Eye (tissue), 1 donor: ENCODE results near the gene DGKD.
A peak's percentile ranks its signal among the peaks of the same experiment; 100 is the strongest.

Source experiments
- DNase-seq: peaks from one replicate; pipeline ENCODE4 v3.0.0-alpha.2; 2015

Gene DGKD

DNA sequence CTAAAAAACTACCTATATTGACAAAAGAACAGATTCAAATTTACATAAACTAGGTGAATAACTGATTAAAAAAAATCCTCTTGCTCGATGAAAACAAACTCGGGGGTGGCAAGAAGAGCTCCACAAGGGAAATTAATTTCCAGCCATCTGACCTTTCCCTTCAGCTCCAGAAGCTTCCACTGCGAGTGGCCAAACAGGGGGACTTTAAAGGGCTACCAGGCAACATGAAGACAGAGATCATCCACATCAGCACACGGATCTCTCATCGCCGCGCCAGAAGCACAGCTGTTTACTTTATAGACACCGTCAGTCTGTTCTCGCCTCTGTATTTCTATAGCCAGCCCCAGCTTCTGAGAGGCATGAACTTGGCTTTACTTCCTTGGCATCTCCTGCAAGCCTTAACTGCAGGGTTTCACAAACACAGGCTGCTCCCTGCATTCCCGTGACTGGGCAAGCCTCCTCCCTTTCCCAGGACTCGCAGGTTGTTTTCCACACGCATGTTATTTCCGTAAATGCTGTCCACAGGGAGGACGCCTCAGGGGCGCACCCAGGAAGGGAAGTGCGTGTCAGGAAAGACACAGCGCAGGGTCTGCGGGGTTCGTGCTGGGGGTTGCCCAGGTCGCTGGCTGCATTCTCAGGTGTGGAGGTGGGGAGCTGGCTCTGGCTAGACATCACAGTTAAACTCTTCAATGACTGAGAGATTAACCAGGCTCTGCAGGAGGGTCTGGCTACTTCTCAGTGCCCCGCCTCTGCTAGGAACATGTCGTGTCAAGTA is 127.3 kb downstream of the DGKD start:
- peak; percentile 46 for DNase-seq

DNA sequence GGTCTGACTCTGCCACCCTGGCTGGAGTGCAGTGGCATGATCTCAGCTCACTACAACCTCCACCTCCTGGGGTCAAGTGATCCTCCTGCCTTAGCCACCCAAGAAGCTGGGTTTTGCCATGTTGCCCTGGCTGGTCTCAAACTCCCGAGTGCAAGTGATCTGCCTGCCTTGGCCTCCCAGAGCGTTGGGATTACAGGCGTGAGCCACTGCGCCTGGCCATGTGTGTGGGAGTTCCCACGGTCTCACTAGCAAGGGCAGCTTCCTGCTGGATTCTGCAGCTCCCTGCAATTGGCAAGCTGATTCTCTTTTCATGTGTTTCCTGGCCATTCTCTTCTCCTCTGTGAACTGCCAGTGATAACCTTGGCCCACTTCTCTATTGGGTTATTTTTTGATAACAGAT is 128.3 kb downstream of the DGKD start:
- no peak for DNase-seq

DNA sequence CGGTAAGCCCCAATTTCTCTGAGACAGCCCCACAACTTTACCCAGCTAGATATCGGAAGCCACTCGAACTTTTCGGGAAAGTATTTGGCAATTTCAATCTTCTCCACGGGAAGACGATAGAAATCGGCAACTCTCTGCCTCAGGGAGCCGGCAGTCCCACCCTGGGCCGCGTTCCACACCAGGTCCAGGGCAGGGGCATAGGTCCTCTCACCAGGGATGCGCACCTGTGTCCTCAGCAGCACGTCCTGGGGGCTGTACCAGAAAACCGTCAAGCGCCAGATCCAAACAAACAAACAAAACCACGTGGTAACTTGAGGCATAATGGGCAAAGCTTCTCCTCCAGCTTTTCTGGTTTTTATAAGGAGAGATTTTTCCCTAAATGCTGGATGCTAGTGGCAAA is 131.4 kb downstream of the DGKD start:
- DNase-seq: no peak

DNA sequence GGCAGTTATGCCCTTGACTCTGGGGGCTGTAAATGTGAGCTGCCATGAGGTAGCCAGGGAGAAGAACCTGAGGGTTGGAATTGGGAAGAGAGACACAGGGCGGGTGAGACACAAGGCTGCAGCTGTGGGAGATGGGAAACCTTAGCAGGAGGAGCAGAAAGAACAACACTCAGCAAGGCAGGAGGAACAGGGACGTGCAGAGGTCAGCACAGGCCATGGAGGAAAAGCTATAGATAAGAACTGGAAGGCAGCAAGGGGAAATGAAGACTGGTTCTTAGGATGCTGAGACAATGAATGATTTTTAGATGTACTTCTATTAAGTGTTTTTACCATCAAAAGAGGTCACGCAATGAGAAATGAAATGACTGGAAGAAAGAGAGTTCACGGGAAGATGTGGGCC is 132.1 kb downstream of the DGKD start:
- no peak for DNase-seq

DNA sequence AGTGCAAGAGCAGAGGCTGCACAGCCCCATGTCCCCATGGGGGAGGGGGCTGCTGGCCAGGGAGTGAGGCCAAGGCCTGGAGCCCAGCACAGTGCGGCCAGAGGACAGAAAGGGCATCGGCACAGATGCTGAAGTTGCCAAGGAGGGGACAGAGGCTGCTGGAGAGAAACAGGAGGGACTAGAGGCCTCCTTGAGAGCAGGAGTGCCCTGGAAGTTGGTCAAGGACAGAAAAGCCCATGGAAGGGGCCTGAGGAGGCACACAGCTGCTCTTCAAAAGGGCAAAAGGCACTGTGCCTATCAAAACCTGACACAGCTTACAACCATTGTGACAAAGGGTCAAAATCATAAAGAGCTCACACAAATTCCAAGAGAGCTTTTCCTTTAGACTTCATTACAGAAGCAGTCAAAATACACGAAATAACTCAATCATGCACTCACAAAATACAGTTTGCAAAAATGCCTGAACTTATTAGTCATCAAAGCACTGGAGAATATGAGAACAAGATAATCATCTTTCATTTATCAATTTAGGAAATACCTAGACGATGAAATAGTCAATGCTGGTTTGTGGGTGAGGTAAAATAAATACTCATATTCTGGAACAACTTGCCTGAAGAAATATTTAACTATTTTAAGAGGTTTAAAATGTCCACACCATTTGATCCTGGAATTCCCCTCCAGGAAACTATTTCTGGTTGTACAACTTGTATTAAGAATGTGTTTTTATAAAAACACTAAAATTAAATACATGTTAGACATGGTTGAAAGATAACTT is 132.7 kb downstream of the DGKD start:
- peak; percentile 37 for DNase-seq

DNA sequence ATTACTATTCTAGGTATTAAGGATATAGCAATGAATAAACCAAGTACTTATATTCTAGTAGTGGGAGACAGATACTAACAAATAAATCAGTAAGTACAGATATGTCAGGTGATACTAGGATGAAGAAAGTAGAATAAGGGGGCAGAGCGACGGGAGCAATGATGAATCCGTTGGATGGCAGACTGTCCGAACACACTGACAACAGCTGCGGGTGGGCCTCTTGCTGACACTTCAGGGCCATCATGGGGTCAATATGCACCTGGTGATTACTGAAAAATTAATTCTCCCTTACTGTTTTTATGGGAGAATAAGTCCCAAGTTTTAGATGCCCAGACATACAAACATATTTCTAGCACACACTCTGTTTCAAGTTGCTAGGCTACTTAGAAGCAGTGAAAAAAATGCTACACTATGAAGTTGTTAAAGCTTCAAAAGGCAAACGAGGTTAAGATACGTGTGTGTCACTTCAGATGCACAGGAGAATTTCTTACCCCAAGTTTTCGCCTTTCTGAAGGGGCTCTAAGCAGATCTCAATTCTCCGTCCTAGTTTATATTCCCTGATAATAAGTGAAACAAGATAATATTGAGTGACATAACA is 133.6 kb downstream of the DGKD start:
- peak; percentile 43 for DNase-seq

DNA sequence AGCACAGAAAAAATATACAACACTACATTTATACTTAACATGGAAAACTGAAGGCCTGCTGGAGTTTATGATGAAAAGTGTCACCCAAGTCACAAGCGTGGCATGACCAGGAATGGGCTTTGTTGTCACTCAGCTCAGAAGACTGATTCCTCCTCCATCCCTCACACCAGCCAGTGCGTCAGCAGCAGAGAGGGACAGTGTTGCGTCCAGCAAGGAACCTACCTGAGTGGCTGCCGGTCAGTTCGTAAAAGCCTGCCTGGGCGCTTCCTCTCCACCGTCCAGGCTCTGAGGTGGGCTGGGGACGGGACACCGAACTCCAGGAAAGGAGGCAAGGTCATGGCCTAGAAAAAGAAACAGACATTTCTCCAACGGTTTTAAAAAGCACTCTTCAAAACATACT is 134.8 kb downstream of the DGKD start:
- DNase-seq: no peak

DNA sequence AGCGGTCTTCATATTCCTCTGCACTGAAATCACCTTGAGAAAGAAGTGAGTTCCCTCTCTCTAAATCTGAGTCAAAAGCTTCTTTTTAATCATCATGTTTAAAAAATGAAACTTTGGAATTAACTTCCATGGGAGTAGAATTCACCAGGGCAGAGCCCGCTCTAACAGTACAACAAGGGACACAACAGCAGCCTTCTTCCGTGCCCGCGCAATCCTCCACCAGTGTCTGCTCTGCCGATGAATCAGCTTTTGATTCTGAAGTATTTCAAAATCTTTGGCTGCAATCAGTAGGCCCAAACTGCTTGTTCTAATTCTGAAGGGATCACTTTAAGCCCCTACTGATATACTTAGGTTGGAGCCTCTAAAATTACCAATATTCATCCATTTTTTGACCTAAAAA is 135.4 kb downstream of the DGKD start:
- DNase-seq: no peak

DNA sequence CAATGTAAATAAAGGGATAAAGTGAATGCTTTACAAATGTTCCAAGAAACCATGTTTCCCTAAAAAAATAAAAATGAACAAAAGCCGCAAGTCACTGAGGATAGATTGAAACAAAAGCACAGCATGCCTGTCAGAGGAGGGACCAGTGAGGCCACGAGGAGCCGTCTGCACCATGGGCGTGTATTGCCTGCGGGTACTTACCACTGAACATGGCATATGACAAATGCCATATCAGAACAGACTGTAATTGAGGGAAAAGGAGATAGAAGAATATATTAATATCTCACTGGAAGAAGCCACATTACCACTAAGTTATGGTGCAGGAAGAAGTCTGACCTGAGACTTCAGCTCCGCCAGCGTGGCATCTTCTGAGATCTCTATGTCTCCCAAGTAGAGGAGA is 136.5 kb downstream of the DGKD start:
- DNase-seq: no peak

DNA sequence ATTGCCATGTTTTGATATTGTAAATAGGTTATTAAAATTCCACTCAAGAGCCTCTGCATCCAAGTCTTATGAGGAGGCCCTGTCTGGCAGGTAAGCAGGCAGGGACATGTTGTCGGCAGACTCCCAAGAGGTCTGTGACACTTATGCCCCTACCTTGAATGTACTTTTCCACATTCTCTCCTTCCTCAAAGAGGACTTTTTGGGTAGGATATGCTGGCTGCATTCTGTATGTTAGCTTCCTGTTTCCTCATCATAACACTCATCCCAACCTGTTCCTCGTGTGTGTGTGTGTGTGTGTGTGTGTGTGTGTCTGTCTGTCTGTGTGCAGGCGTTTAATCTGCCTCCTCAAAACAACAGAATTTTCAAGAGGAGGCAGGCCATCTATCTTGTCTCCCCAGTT is 137.0 kb downstream of the DGKD start:
- no peak for DNase-seq

DNA sequence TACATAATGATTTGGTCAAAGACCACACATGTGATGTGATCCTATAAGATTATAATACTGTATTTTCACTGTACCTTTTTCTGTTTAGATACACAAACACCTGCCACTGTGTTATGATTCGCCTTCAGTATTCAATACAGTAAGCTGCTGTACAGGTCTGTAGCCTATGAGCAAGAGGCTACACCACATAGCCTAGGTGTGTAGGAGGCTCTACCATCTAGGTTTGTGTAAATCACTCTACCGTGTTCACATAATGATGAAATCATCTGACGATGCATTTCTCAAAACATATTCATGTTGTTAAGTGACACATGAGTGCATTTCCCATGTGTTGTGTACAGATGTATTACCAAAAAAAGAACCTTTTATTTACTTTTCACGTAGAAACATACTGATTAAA is 137.8 kb downstream of the DGKD start:
- no peak for DNase-seq

DNA sequence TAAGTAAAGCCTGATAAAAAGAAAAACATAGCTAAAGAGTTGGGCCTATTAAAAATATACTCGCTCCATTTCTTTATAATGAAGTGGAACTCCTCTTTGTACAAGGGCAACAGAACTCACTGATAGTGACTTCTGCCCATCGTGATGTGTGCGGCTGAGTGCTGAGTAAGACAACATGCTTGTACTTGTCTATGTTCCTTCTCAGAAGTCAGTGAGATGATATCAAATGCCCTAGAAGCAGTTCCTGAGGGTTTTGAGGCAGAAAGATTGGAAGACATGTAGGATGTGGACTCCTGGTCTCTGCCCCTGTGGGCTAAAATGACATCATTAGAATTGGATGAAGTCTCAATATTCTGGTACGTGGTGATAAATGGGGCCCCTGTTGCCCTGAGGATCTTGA is 138.5 kb downstream of the DGKD start:
- DNase-seq: no peak

DNA sequence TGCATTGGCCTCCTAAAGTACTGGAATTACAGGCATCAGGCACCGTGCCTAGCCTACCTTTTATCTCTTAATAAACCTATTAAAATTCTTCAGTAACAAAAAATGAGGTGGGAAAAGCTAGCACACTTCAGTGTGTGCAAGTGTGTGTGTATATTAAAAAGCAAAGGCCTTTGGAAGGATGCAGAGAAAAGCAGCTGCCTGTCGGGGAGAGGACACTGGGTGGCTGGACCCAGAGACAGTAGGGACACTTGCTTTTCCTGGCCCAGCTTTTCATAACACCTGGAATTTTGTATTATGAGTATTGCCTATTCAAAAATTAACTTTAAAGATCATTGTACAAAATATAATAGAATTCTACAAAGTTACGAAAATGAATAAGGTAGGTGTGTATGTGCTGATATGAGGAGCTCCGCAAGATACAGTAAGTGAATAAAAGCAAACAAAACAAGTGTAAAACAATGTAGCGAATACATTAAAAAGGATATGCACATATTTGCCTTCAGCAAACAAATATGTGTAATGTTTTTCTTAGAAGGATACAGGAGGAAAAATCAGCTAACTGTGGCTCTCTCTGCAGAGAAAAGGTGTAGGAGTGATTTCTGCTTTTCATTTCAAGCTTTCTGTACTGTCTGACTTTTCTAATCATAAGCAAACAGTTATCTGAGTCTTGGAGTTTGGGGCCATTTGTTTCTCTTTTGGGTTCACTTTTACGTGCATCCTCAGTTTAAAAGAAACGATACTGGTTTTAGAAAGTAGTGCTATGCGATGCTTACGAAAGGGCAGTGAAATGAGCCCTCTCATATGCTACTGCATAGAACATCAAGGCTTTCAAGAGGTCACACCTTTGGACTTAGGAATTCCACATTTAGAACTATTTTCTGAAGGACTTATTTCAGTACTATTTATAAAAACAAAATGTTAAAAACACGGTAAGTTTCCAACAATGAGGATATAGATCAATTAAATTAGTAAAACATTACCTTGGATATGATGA is 141.5 kb downstream of the DGKD start:
- DNase-seq: no peak

DNA sequence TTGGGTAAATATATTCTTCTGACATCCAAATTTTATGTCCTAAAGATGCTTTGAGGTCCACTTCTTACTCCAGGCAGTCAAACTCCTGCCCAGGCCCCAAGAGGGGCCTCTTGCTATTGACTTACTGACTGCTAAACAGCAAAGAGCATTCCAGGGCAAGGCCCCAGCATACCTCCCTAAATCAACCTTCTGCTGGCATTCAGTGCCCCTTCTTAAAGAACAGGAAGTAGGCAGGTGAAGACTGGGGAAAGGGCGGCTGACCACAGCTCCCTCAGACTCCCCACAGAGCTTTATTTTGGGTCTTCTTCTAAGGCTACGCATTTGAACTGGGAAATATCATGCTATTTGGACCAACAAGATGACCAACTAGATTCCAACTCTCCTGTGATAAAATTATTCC is 143.4 kb downstream of the DGKD start:
- DNase-seq: no peak

DNA sequence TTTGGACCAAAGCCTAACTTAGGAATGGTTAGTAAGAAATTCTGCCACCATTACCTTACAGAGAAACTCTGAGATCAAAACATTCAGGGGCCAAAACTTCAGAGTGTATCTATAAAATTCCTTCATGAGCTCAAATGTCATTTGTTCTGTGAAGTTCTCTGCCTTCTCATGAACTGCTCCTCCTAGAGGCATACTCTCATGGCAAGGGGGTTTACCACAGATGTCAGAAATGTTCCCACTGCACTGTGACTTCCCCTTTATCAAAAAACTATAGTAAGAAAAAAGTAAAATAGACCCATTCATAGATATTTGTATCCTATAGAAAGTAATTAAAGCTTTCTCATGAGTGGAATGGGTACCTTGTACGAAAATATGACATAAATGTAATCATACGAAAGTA is 143.8 kb downstream of the DGKD start:
- DNase-seq: no peak

DNA sequence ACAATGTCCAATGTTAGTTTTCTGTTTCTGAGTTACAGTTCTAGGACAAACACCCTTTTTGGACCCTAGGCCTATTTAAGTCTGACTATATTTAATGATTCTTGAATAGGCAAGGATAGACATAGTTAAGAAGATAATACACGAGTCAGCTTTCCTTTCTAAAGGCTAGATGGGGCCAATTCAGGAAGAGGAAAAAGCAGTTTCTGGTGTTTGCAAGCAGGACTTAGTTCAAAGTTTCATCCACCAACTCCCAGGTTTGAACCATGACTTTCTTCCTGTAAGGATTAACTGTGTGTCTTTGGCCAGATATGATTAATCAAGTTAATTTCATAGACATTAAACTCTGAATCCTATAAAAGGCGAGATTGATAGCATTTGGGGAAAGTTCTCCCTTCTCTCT is 145.6 kb downstream of the DGKD start:
- DNase-seq: no peak

DNA sequence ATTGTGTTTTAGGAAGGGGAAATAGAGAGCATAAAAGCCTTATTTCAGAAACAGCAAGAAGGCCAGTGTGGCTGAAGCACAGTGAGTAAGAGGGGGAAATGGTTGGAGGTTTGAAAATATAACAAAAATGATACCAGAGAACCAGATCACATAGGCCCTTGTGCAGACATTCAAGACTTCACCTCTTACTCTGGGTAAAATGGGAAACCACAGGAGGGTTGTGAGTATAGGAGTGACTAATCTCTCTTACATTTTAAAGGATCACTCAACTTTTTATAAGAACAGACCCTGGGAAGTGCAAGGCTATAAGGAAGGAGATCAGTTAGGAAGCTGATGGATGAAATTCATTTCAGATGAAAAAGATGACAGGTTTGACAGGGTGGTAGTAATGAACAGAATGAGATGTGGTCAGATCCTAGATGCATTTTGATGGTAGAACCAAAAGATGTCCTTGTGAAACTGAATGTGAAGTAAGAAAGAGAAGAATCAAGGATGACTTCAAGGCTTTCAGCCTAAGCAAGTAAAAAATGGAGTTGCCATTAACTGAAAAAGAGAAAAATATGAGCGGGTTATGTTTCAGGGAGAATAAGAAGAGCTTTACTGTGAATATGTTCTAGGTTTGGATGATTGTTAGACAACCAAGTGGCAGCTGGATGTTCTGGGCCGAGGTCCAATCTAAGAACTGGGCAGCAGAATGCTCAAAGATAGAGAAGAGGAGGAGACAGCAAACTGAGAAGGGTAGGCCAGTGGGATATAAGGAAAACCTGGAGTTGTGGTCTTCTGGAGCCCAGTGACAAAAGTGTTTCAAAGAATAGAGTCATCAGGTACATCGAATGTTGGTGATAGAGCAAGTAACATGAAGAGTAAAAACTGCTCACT is 147.1 kb downstream of the DGKD start:
- DNase-seq: no peak

DNA sequence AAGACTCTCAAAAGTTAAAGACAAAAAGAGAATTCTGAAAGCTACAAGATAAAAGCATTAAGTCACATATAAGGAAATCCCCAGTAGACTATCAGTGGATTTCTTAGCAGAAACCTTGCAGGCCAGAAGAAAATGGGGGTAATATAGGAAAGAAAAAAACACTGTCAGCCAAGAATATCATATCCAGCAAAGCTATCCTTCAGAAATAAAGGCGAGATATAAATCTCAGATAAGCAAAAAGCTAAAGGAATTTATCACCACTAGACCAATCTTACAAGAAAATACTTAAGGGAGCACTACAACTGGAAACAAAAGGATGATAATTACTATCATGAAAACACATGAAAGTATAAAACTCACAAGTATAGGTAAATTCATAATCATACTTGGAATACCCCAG is 149.2 kb downstream of the DGKD start:
- peak; percentile 19 for DNase-seq

DNA sequence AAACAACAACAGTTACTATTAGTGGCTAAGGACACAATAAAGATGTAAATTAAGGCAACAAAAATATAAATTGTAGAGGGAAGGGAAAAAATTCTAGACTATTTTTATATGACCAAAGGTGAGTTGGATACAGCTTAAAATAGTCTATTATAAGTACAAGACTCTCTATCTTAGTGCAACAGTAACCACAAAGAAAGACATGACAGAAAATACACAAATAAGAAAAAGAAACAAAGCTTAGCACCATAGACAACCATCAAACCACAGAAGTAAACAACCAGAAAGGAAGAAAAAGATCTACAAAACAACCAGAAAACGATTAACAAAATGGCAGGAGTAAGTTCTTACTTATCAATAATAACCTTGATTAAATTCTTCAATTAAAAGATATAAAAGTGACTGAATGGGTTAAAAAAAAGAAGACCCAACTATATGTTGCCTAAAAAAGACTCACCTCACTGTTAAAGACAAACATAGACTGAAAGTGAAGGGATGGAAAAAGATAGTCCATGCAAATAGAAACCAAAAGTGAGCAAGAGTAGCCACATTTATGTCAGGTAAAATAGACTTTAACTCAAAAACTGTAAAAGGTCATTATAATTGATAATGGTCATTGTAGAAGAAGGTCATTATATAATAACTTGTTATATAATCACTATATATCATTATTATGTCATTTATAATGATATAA is 149.8 kb downstream of the DGKD start:
- DNase-seq: no peak

DNA sequence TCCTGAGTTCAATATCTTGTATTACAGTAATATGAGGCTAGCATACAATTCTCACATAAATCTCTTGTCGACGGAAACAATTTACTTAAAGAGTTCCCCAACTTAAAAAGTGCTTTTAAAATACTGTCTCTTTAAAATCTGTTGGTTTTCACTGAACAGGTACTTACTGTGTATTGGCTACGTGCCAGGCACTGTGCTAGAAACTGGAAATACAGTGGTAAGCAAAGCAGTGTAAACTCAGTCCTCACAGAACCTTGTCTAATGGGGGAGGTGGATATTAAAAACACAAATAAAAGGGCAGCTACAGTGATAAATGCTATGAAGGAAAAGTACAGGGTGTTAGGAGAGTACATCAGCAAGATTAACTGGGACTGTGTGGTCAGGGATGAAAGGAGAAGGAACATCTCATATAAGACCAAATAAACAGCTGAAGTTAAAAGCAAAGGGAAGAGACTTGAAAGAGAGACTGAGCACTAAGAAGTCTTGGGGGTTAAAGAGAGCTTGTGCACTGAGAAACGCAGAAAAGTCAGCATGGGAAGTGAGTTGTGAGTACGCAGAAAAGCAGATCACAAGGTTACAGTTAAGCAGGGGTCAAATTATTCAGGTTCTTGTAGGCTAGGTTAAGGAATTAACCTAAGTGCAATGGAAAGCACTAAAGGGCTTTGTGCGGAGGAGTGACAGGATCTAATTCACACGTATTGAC is 159.8 kb downstream of the DGKD start:
- no peak for DNase-seq
